COLO668 (cell line): ENCODE data around the gene LMNA.

Experiments used
- DNase-seq: peaks from one replicate; lab custom pipeline; 2025; ENCODE audit not compliant: unreplicated experiment; lab: John Stamatoyannopoulos, UW

Gene LMNA

DNA sequence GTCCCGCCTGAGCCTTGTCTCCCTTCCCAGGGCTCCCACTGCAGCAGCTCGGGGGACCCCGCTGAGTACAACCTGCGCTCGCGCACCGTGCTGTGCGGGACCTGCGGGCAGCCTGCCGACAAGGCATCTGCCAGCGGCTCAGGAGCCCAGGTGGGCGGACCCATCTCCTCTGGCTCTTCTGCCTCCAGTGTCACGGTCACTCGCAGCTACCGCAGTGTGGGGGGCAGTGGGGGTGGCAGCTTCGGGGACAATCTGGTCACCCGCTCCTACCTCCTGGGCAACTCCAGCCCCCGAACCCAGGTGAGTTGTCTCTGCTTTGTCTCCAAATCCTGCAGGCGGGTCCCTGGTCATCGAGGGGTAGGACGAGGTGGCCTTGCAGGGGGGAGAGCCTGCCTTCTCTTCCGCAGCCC, 24.0 kb downstream of the LMNA start:
- no peak for DNase-seq

DNA sequence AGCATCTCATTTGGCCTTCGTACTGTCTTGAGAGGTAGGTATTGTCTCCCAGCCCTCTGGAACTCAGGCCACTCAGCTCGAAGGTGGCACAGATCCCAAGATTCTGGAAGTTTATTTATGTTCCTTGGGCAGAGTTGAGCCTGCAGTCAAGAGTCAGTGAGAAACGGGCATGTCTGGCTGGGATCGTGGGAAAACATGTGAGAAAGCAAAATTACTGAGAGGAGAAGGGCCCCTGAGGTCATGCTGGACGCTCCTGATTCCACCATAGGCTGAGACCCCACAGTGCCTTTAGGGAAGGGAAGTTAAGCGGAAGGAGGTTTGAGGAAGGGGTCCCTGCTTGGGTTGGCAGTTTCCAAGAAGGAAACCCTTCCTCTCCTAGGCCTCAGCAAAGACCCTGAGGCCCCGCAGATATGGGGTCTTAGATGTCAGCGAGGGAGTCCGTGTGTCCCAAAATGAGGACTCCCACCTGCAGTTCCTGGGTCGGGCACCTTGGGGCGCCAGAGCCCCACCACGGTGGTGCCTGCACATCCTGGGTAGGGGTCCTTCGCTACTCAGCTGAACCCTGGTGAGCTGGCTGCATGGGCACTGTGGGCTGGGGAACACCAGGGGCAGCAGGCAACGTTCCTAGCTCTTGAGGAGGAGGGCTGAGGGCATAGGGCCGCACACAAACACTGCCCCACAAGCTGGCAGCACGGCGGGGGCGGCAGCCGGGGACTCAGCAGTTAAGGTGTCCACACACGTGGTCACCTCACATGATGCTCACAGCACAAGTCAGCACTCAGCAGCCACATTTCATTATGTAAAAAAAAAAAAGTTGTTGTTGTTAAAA, 26.6 kb downstream of the LMNA start:
- no peak for DNase-seq

DNA sequence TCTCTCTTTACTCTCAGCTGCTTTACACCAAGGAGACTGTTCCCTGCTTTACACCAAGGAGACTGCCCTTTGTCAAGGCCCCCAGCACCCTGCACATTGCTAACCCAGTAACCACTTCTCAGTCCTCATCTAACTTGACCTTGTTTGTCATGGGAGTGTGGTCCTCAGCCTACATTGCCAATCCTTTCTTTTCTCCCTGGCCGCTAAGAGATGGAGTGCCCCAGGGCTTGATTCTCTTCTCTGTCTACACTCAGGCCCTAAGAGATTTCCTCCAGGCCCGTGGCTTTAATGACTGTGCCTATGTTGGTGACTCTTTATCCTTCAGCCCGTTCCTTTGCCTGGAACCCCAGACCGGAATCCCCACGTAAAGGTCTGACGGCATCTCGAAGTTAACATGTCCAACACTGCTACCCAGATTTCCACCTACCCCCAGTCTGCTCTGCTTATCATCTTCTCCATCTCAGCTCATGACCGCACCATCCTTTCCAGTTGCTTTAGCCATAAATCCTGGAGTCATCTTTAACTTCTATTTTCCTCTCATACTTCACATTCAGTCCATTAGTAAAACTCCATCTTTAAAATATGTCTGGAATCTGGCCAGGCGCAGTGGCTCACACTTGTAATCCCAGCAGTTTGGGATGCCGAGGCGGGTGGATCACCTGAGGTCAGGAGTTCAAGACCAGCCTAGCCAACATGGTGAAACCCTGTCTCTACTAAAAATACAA, 29.4 kb downstream of the LMNA start:
- DNase-seq = no peak

DNA sequence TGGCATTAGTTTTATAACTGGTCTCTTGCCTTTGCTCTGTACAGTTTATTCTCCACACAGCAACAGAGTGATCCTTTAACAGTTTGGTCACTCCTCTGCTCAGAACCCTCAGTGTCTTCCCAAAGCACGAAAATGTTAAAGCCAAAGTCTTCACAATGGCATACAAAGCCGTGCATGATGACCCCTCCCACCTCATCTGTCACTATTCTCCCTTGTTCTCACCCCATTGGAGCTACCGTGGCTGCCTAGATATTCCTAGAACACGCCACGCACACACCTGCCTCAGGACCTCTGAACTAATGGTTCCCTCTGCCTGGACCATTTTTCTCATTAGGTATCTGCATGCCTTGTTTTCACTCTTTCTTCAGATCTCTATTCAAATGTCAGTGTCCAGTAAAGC, 30.2 kb downstream of the LMNA start:
- DNase-seq = no peak

DNA sequence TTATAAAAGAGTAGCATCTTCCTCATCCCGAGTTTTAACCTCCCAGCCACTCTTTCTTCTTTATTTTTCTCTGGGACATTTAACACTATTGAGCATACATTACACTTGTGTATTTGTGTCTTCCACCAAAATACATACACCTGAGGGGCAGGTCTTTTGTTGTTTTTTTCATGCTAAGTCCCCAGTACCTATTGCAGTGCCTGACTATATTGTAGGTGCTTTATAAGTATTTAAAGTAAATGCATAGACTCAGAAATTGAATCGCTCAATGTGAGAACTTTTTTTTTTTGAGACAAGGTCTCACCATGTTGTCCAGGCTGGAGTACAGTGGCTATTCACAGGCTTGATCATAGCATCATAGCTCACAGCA, 31.1 kb downstream of the LMNA start:
- DNase-seq = no peak

DNA sequence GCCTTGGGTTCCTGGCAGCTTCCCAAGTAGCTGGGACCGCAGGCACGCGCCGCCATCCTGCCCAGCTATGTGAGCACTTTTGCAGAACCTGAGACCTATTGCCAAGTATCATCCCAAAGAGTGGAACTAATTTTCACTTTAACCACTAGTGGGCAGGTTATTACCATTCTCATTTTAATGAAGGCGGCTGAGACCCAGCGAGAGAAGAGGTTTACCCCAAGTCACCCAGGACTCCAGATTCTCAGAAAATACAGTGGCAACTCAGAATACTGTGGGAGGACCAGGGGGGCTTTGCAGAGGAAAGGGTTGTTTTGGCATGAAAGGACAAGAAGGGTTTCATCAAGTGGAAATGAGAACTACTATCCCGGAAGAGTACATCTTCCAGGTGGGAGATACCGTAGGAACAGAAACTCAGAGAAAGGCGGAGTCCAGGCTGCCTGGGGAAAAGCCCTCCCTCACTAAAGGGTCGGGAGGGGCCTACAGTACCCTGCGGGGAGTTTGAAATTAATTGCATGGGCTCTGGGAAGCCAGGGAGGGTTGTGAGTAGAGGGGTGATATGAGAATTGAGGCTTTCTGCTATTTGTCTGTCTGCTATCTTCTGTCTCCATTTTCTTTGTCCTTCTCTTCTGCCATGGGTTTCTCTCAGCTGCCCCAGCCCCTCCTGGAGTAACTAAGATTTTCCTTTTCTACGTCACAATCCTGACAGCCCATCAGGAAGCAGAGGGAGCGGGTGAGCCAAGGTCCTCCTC, 31.7 kb downstream of the LMNA start:
- peak; percentile 63 for DNase-seq

DNA sequence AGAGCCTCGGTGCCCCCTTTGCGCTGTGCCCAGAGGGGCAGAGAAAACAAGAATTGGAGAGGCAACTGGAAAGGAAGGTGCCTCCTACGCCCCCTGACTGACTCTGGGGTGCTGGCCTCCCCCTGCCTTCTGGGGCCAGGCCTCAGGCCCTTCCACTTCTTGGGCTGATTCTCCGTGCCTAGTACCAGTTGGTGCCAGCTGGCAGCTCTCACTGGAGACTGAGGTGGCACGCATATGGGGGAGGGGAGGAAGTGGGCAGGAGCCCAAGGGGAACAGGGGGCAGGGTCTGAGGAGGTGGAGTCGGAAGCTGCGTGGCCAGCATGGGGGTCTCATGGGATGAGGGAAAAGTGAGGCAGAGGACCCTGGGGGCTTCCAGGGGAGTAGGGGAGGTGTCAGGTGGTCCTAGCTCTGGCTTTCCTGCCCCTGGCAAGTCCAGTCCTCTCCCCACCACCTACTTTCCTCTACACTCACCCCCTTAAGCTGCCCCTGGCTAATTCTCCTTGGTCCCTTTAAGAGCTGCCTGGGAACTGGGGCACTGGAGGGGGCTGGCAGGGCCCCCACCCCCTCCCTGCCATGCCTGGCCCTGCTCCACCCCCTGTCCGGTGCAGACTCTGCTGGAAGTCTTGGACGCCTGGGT, 32.4 kb downstream of the LMNA start:
- no peak for DNase-seq

DNA sequence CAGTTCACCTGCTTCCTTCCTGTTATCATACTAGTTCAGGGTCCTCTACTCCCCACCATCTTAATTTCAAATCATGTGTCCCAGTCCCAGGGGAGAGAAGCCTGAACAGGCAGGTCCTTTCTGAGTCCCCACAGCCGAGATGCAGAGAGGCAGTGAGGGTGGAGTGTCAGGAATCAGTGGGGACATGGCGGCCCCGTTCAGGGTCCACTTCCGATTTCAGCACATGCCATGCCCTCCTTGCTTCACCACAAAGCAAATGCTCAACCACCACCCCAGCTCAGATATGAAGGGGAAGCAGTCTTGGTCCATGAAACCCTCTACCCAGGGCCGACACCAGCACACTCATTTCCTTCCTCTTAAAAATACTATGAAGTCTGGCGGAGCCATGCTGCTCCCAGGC, 33.7 kb downstream of the LMNA start:
- DNase-seq = no peak

DNA sequence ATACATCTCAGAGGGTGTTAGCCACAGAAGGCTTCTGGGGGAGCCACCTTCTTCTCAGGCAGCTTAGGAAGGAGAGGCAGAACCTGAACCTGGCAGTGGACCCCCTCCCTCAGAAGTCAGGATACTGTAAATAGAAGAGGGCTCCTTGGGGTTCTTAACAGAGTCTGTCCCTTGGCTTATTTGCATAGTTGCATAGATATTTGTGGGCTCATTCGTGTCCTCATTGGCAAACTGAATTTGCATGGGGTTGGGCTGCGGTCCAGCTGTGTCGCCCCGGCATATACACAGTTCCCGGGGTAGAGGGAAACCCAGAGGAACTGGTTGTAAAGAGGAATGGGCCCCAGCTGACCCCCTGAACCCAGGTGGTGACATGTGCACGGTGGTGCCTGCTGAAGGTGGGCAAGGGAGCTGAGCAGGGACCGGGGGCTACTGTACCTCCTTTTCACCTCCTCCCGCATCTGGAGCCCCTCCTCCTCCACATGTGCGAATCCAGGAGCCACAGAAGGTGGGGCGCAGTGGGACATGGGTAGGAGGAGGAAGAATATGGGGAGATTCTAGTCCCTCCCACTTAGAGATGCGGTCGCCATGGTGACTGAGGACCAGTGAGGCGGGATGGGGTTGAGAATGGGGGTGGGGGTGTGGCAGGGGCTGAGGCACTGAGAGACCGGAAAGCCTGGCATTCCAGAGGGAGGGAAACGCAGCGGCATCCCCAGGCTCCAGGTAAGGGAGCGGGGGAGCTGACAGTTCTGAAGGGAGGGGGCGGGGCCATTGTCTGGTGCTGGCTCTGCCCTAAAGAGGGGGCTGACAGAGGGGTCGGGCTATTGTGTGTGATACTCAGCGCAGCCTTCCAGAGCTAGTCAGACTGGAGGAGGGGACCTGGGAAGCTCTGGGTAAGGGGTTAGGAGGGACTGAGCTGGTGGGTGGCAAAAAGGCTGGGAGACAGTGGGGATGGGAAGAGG, 35.1 kb downstream of the LMNA start:
- no peak for DNase-seq

DNA sequence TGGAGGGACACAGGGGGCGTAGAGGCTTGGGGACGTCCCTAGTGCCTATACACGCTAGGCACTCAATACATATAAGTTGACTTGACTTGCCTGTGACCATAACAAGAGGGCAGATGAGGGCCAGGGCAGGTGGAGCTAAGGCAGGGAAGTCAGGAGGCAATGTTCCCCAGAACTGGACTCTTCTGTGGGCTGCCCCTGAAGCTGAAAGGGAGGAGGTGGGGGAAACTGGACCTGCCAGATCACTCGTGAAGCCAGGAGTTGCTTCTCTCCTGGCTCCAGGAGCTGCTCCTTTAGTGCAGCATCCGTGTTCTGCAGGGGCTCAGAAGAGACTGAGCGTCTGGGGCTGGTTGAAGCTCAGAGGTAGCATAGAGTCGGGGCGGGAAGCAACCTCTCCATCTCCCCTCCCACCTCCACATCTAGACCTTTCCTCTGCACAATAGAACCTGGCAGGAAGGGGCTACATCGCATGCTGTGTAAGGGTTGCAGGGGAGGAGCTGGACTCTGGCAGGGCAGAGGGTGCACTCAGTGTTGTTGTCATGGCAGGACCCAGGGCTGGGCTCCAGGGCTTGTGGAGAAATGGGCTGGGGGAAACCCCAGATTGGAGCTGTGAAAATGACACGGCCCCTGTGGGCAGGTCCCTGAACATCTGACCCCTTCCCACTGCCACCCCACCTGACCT, 36.0 kb downstream of the LMNA start:
- DNase-seq = no peak

DNA sequence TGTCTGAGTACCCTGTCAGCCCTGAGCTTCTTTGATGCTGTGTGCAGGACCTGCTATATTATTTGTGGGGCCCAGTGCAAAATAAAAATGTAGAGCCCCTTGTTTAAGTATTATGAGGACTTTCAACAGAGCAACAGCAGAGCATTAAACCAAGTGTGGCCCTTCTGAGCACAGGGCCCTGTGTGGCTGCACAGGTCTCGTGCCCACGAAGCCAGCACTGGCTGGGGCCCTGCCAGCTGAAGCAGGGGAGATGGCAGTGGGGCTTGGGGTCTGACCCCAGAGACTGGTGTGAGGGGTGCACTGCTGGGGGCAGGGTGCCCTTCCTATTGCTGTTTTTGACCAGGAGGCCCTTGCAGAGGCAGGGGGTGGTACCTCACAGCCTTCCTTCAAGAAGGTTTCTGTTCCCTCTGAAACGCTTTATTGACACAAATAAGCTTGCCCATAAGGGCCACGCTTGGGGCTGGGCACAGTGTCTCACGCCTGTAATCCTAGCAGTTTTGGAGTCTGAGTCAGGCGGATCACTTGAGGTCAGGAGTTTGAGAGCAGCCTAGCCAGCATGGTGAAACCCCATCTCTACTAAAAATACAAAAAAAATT, 36.7 kb downstream of the LMNA start:
- no peak for DNase-seq

DNA sequence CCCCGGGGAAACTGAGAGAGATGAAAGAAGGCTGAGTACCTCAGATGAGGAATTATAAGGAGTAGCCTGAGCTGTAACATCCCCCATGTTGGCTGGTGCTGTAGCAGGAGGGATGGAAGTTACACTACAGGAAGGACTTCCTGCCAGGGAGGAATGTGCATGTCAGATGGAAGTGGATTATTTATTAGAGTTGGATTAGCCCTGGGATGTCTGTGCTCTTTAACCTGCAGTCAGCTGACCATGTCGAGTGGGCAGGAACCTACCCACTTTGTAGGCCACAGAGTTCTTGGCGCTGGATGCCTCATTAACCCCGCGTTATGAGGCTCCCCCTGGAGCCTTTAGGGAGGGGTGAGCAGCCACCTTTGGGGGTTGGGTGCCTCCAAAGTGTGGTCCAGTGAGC, 38.1 kb downstream of the LMNA start:
- no peak for DNase-seq

DNA sequence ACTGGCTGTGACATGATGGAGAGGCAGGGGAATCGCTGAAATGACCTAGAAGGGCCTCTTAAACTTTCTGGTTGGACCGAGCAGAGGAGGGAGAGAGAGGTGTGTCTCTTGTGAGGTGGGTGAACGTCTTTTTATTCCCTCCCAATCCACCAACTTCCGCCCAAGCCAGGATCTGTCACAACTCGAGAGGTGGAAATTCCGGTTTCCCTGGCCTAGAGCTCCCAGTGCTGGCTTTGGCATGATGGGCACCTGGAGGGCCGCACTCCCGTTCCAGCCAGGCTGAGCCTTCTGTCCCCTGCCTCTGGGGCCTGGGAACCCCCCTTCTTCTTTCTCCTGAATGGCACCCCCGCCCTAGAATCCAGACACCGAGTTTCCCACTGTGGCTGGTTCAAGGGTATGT, 38.9 kb downstream of the LMNA start, which contains the start of gene SEMA4A:
Gene SEMA4A (plus strand): TSS at position 224 of the 400 bp plus-strand sequence. CDS start 994 bp downstream, outside the sequence.
- DNase-seq = no peak

DNA sequence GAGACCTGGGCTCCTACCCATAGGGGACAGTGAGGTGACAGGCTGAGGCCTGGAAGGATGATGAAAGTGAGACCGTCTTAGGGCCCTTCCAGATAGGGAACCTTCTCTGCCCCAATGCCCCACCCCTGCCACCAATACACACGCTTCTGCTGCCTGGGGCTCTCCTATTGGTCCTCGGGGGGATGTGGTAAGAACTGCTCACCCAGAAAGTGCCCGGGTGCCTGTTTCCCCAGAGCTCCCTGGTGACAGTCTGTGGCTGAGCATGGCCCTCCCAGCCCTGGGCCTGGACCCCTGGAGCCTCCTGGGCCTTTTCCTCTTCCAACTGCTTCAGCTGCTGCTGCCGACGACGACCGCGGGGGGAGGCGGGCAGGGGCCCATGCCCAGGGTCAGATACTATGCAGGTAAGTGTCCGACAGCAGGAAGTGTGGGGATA, 39.8 kb downstream of the LMNA start:
- no peak for DNase-seq

DNA sequence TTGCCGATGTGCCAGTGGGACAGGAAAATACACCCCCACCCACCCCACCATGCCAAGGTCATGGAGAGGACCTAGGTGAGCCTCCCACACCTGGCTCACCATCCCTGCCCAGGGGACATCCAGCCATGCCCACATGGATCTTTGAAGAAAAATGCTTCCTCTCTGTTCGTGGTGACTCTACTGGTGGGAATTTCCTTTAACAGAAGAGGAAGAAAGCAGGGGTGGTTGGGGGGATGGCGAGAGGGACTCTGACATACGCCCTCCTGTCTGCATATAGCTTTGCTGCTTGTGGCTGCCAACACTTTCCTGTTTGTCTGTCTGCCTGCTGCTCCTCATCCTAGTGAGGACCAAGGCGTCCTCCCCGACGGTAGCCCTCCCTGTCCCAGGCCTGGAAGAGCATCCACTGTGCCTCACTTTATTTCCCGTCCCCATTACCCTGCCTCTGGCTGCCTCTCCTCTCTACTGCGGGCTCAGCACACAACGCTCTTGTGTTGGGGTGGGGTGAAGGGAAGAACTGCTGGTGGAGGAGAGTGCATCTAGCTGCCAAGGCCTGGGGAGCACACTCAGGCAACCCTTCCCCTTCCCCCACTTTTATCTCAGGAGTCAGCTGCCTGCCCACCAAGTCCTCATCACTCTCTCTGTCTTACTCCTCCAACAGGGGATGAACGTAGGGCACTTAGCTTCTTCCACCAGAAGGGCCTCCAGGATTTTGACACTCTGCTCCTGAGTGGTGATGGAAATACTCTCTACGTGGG, 41.4 kb downstream of the LMNA start:
- no peak for DNase-seq

DNA sequence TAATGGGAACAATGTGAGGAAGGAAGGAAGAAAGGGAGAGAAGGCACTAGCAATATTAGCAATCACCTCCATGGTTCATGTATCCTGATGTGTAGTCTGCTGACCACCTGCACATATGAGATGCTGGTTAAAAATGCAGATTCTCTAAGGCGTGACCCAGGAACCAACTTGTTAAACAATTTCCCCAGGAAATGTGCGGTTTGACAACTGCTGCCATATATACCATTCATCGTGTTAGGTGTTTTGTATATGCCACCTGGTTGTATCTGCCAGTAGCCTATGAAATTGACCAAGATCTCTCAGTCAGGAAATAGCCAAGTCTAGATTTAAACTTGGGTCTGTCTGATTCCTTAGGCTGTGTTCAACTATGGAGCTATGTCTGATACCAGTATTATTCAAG, 43.0 kb downstream of the LMNA start:
- DNase-seq = no peak

DNA sequence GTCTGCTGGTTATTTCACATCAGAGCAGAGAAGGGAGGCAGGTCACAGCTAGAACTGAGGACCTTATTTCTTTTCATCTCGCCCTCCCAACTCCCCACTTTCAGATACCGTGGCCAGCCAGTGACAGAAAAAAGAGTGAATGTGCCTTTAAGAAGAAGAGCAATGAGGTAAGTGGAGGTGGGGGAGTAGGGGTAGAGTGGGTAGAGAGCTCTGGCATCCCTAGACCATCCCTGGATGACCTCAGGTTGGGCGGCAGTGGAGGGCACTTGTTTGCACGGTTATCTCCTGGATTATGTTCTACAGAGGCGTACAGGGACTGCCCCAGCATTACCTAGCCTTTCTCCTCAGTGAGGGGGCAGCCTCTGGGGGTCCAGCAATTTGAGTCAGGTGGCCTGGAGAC, 43.5 kb downstream of the LMNA start:
- no peak for DNase-seq

DNA sequence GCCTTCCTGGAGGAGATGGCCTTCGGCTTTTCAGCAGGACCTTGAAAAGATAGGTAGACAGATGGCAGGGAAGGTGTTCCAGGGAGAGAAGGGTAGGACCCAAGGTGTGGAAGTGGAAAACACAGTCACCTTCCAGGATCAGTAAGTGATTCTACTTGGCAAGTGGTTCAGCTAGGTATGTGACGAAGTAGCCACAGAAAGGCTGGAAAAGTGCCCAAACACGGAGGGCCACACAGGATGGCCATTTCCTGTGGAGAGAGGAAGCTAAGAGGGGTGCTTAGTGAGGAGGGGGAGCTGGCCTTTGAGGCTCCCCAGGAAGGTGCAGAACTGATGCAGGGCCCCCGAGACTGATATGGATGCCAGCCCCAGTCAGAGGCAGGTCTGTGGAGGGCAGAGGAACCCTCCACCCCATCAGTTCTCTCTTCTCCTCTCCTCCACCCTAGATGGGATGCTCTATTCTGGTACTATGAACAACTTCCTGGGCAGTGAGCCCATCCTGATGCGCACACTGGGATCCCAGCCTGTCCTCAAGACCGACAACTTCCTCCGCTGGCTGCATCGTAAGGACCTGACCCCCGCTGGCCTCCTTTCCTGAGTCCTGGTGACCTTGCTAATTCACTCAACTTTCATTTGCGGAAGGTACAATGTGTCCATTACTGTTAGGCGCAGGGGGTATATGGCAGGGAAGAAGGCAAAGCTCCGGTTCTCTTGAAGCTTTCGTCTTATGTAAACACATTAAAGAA, 45.7 kb downstream of the LMNA start:
- no peak for DNase-seq
